HepG2 (cell line): ENCODE data around the gene SRPRB. TPM values are rescaled to one million over a fixed set of nuclear protein-coding genes. Genes with fewer than 3 reads are reported as not detected.

Experiments
- ATAC-seq: fragments of 200-7000 bp; cut with Tn5 transposase; 3 replicates; pipeline ENCODE4 v1.9.1; 2020; ENCODE audit warnings: mild to moderate bottlenecking, moderate library complexity
- Bru-seq: library from RNA; stranded (reverse); fragments of 400-500 nt; gene quantifications from one replicate; lab custom pipeline; 2021; lab: Mats Ljungman, UMichigan
- BruChase-seq, 2 experiments: library from RNA; stranded (reverse); fragments of 400-500 nt; gene quantifications; one replicate each; lab custom pipeline; 2021; lab: Mats Ljungman, UMichigan
- BruUV-seq: library from RNA; stranded (reverse); fragments of 400-500 nt; replicated peaks from 2 replicates; lab custom pipeline; 2021; lab: Mats Ljungman, UMichigan
- CTCF ChIA-PET: fragments of 300-600 bp; formaldehyde crosslinking; extraction: SDS; loops from one replicate; lab custom pipeline; 2021; ENCODE audit warnings: low total read pairs, inconsistent platforms, low intra/inter-chr PET ratio; lab: Yijun Ruan, JAX
- POLR2A ChIA-PET: fragments of 350-600 bp; sonication (Branson Sonifier 250); formaldehyde crosslinking; loops from one replicate; lab custom pipeline; 2020; ENCODE audit warnings: antibody characterized with exemption, inconsistent platforms; lab: Yijun Ruan, JAX
- DNase-seq: peaks from one replicate; pipeline ENCODE4 v3.0.0-alpha.2; 2015; ENCODE audit warnings: low spot score
- FAIRE-seq: peaks from 3 replicates; lab custom pipeline; 2011; peaks lifted over from hg19 to GRCh38; lab: Jason Lieb, UNC
- H2AFZ ChIP-seq: one replicate; pipeline ENCODE4 v1.6.1; 2011; ENCODE audit warnings: low read length, inconsistent platforms
- H3K27ac ChIP-seq: fragments of 300-600 bp; 3 replicates; pipeline ENCODE4 v1.8.0; 2011; ENCODE audit warnings: mixed run types, mild to moderate bottlenecking, mixed read lengths, low read length, inconsistent platforms; ENCODE audit not compliant: insufficient read depth; ENCODE audit errors: extremely low read length
- H3K27me3 ChIP-seq, 2 experiments: fragments of 200-600 bp in 1 of 2; 2 replicates in 1 of 2; 3 replicates in 1 of 2; pipeline versions ENCODE4 v1.6.0 to v1.8.0; 2011; ENCODE audit warnings: low read length in 2 of 2, mild to moderate bottlenecking in 2 of 2, moderate library complexity in 2 of 2, inconsistent platforms in 1 of 2; ENCODE audit not compliant: insufficient read depth in 2 of 2, control insufficient read depth in 1 of 2
- H3K36me3 ChIP-seq, 2 experiments: fragments of 200-600 bp in 1 of 2; replicated peaks in 1 of 2; 2 replicates in 1 of 2; 3 replicates in 1 of 2; pipeline versions ENCODE4 v1.5.1 to v1.8.0; 2011; ENCODE audit warnings: low read length in 2 of 2, inconsistent platforms in 1 of 2; ENCODE audit not compliant: insufficient read depth in 2 of 2, control insufficient read depth in 1 of 2
- H3K4me1 ChIP-seq: 2 replicates; pipeline ENCODE4 v1.5.1; 2012; ENCODE audit warnings: low read length, inconsistent platforms; ENCODE audit not compliant: insufficient read depth
- H3K4me2 ChIP-seq: 2 replicates; pipeline ENCODE4 v1.6.0; 2011; ENCODE audit warnings: low read depth, low read length, inconsistent platforms
- H3K4me3 ChIP-seq, 3 experiments: fragments of 200-600 bp in 1 of 3; sonication (generic), shearing (Covaris generic) in 1 of 3; replicated peaks in 1 of 3; 2 replicates each; pipeline ENCODE4 v1.5.1; 2011 to 2016; ENCODE audit warnings: low read length in 3 of 3, inconsistent platforms in 2 of 3, low read depth in 2 of 3, mild to moderate bottlenecking in 2 of 3, control low read depth in 1 of 3, mixed read lengths in 1 of 3; ENCODE audit not compliant: insufficient read depth in 1 of 3
- H3K79me2 ChIP-seq: one replicate; pipeline ENCODE4 v1.6.1; 2011; ENCODE audit warnings: low read length, inconsistent platforms; ENCODE audit not compliant: insufficient read depth
- H3K9ac ChIP-seq: 2 replicates; pipeline ENCODE4 v1.6.0; 2011; ENCODE audit warnings: mild to moderate bottlenecking, low read depth, low read length, inconsistent platforms; ENCODE audit not compliant: insufficient read depth
- H3K9me3 ChIP-seq: 2 replicates; pipeline ENCODE4 v1.5.1; 2012; ENCODE audit warnings: mild to moderate bottlenecking, low read length
- H4K20me1 ChIP-seq: 2 replicates; pipeline ENCODE4 v1.6.0; 2011; ENCODE audit warnings: inconsistent platforms, mild to moderate bottlenecking, low read length, moderate library complexity; ENCODE audit not compliant: insufficient read depth
- BORCS8-MEF2B ChIP-seq: sonication (generic); formaldehyde crosslinking; IDR thresholded peaks from 2 replicates; pipeline ENCODE4 v1.8.0; 2022; ENCODE audit warnings: mild to moderate bottlenecking, missing genetic modification reagents
- GATAD2A ChIP-seq: IDR thresholded peaks from 2 replicates; pipeline ENCODE4 v1.6.1; 2016
- HDAC1 ChIP-seq: sonication (generic); formaldehyde crosslinking; IDR thresholded peaks from 2 replicates; pipeline ENCODE4 v1.5.1; 2020; ENCODE audit warnings: mild to moderate bottlenecking, missing genetic modification reagents
- HMG20B ChIP-seq: conservative IDR thresholded peaks from 2 replicates; pipeline ENCODE4 v1.6.1; 2016; ENCODE audit warnings: missing genetic modification reagents, missing compliant biosample characterization
- NFKB2 ChIP-seq: sonication (generic); formaldehyde crosslinking; IDR thresholded peaks from 2 replicates; pipeline ENCODE4 v1.4.0; 2020; ENCODE audit warnings: missing genetic modification reagents, borderline replicate concordance
- SPEN ChIP-seq: sonication (generic); formaldehyde crosslinking; IDR thresholded peaks from 2 replicates; pipeline ENCODE4 v1.5.1; 2020; ENCODE audit warnings: low read depth, mild to moderate bottlenecking, missing genetic modification reagents
- ZBTB3 ChIP-seq: sonication (generic); formaldehyde crosslinking; IDR thresholded peaks from 2 replicates; pipeline ENCODE4 v1.4.0; 2020; ENCODE audit warnings: low read depth, mild to moderate bottlenecking, moderate library complexity, missing genetic modification reagents, borderline replicate concordance
- ZBTB38 ChIP-seq: sonication (generic); formaldehyde crosslinking; IDR thresholded peaks from 2 replicates; pipeline ENCODE4 v1.5.1; 2020; ENCODE audit warnings: mild to moderate bottlenecking, missing genetic modification reagents
- ZNF441 ChIP-seq: sonication (generic); formaldehyde crosslinking; IDR thresholded peaks from 2 replicates; pipeline ENCODE4 v1.7.0; 2021; ENCODE audit warnings: missing genetic modification reagents, borderline replicate concordance
- WGBS: methylation state at CpG from one replicate; pipeline ENCODE4 v1.1.6; 2017; ENCODE audit warnings: low lambda C conversion rate; 5-methylcytosine and 5-hydroxymethylcytosine counted together
- in situ Hi-C: cut with HindIII; loops from 2 replicates; pipeline ENCODE4 v1.10.0; 2017; ENCODE audit warnings: low pct_unique_long_range_greater_than_20kb; ENCODE audit not compliant: extremely low pct_ligation_motif_present
- intact Hi-C: fragments of 100-400 bp; cut with micrococcal nuclease; formaldehyde crosslinking; loops from one replicate; pipeline ENCODE4 v1.10.0; 2022; ENCODE audit not compliant: unreplicated experiment
- long read RNA-seq, 2 experiments: library from RNA in 1 of 2; library from polyadenylated mRNA in 1 of 2; stranded (forward) in 1 of 2; unstranded in 1 of 2; transcript quantifications; one replicate each; pipeline ENCODE4 v2.0.0, GENCODE V29; 2019 to 2022
- polyA minus RNA-seq, 3 experiments: library from RNA; depleted of rRNA, polyadenylated mRNA; stranded (reverse); fragments of >200 nt; gene quantifications; 2 replicates each; pipeline ENCODE4 v1.2.3, GENCODE V29; 2011; ENCODE audit warnings: low replicate concordance in 1 of 3
- polyA plus RNA-seq, 8 experiments: library from polyadenylated mRNA; depleted of rRNA in 3 of 8; stranded (reverse) in 7 of 8; unstranded in 1 of 8; fragments of >200 nt; fragmentation: Illumina TruSeq in 4 of 8; extraction: Trizol in 4 of 8; gene quantifications; 2 replicates each; pipeline versions ENCODE4 v1.2.1 to v1.2.3, GENCODE V29; 2011 to 2016; ENCODE audit warnings: low read depth in 4 of 8, missing spikeins in 1 of 8, mixed read lengths in 1 of 8; ENCODE audit not compliant: insufficient read depth in 1 of 8
- total RNA-seq, 5 experiments: library from RNA; depleted of rRNA; stranded (reverse); fragments of >200 nt; fragmentation: Illumina TruSeq; extraction: Trizol; gene quantifications; 2 replicates each; pipeline ENCODE4 v1.2.3, GENCODE V29; 2016; ENCODE audit warnings: low read depth in 1 of 5
- TF ChIP-seq, protein P1 (sequence below): sonication (generic); formaldehyde crosslinking; IDR thresholded peaks from 2 replicates; pipeline ENCODE4 v1.8.1; 2023; ENCODE audit warnings: mild to moderate bottlenecking, moderate library complexity, missing genetic modification reagents
- TF ChIP-seq, protein P2 (sequence below): sonication (generic); formaldehyde crosslinking; IDR thresholded peaks from 2 replicates; pipeline ENCODE4 v1.5.1; 2020; ENCODE audit warnings: mild to moderate bottlenecking, missing genetic modification reagents, moderate library complexity

The SRPRB gene, protein sequence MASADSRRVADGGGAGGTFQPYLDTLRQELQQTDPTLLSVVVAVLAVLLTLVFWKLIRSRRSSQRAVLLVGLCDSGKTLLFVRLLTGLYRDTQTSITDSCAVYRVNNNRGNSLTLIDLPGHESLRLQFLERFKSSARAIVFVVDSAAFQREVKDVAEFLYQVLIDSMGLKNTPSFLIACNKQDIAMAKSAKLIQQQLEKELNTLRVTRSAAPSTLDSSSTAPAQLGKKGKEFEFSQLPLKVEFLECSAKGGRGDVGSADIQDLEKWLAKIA
- total RNA-seq (2016; rRNA removed; fragmentation: Illumina TruSeq; extraction: Trizol): 60.7 and 111 TPM in 2 replicates
- total RNA-seq (2016; cell fraction: cytosol; rRNA removed; fragmentation: Illumina TruSeq; extraction: Trizol; ENCODE audit: low read depth): 13.8 TPM in 2 replicates
- total RNA-seq (2016; cell fraction: insoluble cytoplasmic fraction; rRNA removed; fragmentation: Illumina TruSeq; extraction: Trizol): 69.0 and 109 TPM in 2 replicates
- 24.3 and 25.9 TPM in 2 replicates for total RNA-seq (2016; cell fraction: membrane; rRNA removed; fragmentation: Illumina TruSeq; extraction: Trizol)
- 90.1 and 90.9 TPM in 2 replicates for total RNA-seq (2016; cell fraction: nucleus; rRNA removed; fragmentation: Illumina TruSeq; extraction: Trizol)
- 41.0 and 41.5 TPM in 2 replicates for polyA plus RNA-seq (2011; rRNA removed)
- polyA plus RNA-seq (2011; cell fraction: cytosol; rRNA removed): 39.0 and 39.5 TPM in 2 replicates
- 22.7 and 31.2 TPM in 2 replicates for polyA plus RNA-seq (2011; cell fraction: nucleus; rRNA removed)
- 41.6 and 50.2 TPM in 2 replicates for polyA plus RNA-seq (2012)
- 13.4 and 13.9 TPM in 2 replicates for polyA plus RNA-seq (2016; cell fraction: cytosol; fragmentation: Illumina TruSeq; extraction: Trizol; ENCODE audit: low read depth)
- 53.6 and 54.8 TPM in 2 replicates for polyA plus RNA-seq (2016; cell fraction: insoluble cytoplasmic fraction; fragmentation: Illumina TruSeq; extraction: Trizol; ENCODE audit: low read depth)
- 13.7 and 13.9 TPM in 2 replicates for polyA plus RNA-seq (2016; cell fraction: membrane; fragmentation: Illumina TruSeq; extraction: Trizol; ENCODE audit: low read depth)
- polyA plus RNA-seq (2016; cell fraction: nucleus; fragmentation: Illumina TruSeq; extraction: Trizol; ENCODE audit: insufficient read depth, low read depth): 105 and 106 TPM in 2 replicates
- 50.3 and 91.3 TPM in 2 replicates for polyA minus RNA-seq (2011; rRNA and poly(A)+ RNA removed; ENCODE audit: low replicate concordance)
- 52.6 and 69.3 TPM in 2 replicates for polyA minus RNA-seq (2011; cell fraction: cytosol; rRNA and poly(A)+ RNA removed)
- 42.2 and 44.8 TPM in 2 replicates for polyA minus RNA-seq (2011; cell fraction: nucleus; rRNA and poly(A)+ RNA removed)
- Bru-seq, nascent RNA: percentile 82 among the genes with signal in this experiment
- percentile 84 among the genes with signal in this experiment for BruChase-seq, experiment 1, labeled RNA remaining after a 6-hour chase
- percentile 81 among the genes with signal in this experiment for BruChase-seq, experiment 2, labeled RNA remaining after a 2-hour chase
- long read RNA-seq, experiment 1, partial matches to known transcripts: 127 of 169 reads
- long read RNA-seq, experiment 1, other reads (novel, unspliced or antisense): 41 of 169 reads
- long read RNA-seq, experiment 2, partial matches to known transcripts: 216 of 247 reads
- long read RNA-seq, experiment 2, other reads (novel, unspliced or antisense): 28 of 247 reads

DNA sequence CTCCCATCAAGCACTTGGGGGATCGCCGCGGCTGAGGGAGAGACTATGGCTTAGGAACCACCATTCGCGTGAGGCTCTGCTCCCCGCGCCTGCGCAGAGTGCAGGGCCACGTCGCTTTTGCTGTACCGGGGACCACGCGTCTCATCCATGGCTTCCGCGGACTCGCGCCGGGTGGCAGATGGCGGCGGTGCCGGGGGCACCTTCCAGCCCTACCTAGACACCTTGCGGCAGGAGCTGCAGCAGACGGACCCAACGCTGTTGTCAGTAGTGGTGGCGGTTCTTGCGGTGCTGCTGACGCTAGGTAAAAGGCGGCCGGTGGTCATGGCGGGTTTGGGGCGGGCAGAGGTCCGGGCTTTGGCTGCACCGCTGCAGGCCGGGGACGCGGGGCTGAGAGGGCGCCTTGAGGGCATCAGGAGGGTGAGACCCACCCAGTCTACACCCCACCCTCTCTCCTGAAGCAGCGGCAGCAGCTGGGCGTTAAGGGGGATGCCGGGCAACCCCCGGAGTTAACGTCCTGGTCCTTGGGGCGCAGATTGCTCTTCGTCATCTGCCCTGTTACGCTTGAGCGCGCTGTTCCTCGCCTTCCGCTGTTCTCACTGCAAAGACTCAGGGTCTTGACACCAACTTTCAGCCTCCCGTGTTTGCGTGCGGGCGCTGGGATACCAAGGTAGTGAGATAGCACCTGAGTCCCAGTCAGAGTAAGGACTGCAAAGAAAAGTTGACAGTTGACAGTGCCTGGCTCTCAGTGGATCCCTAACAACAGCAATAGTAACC is at the start of gene SRPRB:
TSS of gene SRPRB (plus strand) at position 114 of the 774 bp plus-strand sequence. CDS start at position 148, 34 bp downstream.
- peak; percentile 99 for ATAC-seq
- ChIA-PET CTCF (no interaction called here), POLR2A (interaction anchor here (1.5 kb wide), 1 partner anchor 60 kb away, joined by 4 read pairs; the partner anchor contains the start of gene TF)
- no peaks in the 10 kb centered on the region for H3K9me3 ChIP-seq
- DNase-seq: peak; percentile 87
- in situ Hi-C loops (no loop called here), intact Hi-C loops (loop anchor here (2.0 to 5.0 kb wide), 2 partner anchors 59 to 143 kb away; partner anchors contain the start of gene TF)
- H2AFZ ChIP-seq: peak within 1 kb of the TSS; percentile 98
- H3K4me2 ChIP-seq: peak within 1 kb of the TSS; percentile 78
- H3K79me2 ChIP-seq: peaks cover 18% of the 10 kb centered on the region
- peak within 1 kb of the TSS; percentile 74 for H3K9ac ChIP-seq
- no TSS peak for BruUV-seq
- peaks cover 3 to 14% of the 10 kb centered on the region in 2 experiments; a peak in 3 of 5 replicates for H3K36me3 ChIP-seq
- H3K27me3 ChIP-seq: no peaks in the 10 kb centered on the region; a peak in 1 of 5 replicates
- H3K4me1 ChIP-seq: peaks cover 27% of the 10 kb centered on the region
- FAIRE-seq: no peak
- H3K4me3 ChIP-seq: peak within 1 kb of the TSS; percentile 77 to 91 (median 85)
- peak within 1 kb of the TSS; percentile 55 for H3K27ac ChIP-seq
- WGBS: under 1% methylated on average over 17 of the region's 53 CpGs
- no peaks in the 10 kb centered on the region for H4K20me1 ChIP-seq
- TF ChIP-seq HMG20B (no peak), ZBTB3 (CRISPR knock-in tag) (no peak), SPEN (peak; percentile 68), BORCS8-MEF2B (CRISPR knock-in tag) (0 out of 2 replicates have a peak, but pooled peaks have one; percentile 56), GATAD2A (0 out of 2 replicates have a peak, but pooled peaks have one; percentile 6), NFKB2 (CRISPR knock-in tag) (peak; percentile 93; the same call in 1 of the 2 replicates), ZNF441 (CRISPR knock-in tag) (no peak; the same call in 1 of the 2 replicates), HDAC1 (CRISPR knock-in tag) (peak; percentile 97), ZBTB38 (CRISPR knock-in tag) (0 out of 2 replicates have a peak, but pooled peaks have one; percentile 33)
- TF ChIP-seq, protein P1, sequence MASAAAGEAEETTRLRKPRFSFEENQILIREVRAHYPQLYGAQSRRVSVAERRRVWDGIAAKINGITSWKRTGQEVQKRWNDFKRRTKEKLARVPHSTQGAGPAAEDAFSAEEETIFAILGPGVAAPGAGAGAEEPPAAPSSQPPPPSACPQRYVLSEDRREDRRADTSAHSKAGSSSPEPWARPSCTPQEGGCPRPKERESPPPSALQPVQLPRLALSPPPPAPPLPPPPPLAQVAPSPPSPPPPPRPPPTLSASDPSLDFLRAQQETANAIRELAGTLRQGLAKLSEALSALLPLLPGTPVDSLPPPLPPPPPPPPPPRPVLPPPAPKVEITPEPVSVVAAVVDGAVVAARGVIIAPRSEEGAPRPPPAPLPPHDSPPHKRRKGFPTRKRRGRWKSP (CRISPR knock-in tag): peak; percentile 90
- TF ChIP-seq, protein P2, sequence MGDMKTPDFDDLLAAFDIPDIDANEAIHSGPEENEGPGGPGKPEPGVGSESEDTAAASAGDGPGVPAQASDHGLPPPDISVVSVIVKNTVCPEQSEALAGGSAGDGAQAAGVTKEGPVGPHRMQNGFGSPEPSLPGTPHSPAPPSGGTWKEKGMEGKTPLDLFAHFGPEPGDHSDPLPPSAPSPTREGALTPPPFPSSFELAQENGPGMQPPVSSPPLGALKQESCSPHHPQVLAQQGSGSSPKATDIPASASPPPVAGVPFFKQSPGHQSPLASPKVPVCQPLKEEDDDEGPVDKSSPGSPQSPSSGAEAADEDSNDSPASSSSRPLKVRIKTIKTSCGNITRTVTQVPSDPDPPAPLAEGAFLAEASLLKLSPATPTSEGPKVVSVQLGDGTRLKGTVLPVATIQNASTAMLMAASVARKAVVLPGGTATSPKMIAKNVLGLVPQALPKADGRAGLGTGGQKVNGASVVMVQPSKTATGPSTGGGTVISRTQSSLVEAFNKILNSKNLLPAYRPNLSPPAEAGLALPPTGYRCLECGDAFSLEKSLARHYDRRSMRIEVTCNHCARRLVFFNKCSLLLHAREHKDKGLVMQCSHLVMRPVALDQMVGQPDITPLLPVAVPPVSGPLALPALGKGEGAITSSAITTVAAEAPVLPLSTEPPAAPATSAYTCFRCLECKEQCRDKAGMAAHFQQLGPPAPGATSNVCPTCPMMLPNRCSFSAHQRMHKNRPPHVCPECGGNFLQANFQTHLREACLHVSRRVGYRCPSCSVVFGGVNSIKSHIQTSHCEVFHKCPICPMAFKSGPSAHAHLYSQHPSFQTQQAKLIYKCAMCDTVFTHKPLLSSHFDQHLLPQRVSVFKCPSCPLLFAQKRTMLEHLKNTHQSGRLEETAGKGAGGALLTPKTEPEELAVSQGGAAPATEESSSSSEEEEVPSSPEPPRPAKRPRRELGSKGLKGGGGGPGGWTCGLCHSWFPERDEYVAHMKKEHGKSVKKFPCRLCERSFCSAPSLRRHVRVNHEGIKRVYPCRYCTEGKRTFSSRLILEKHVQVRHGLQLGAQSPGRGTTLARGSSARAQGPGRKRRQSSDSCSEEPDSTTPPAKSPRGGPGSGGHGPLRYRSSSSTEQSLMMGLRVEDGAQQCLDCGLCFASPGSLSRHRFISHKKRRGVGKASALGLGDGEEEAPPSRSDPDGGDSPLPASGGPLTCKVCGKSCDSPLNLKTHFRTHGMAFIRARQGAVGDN (CRISPR knock-in tag): peak; percentile 91
